Stimulated activated CD4-positive, alpha-beta T cell treated with anti-CD3 and anti-CD28 coated beads, Interleukin-2, amount 100 ng/mL, for 48 hours (primary cell): Measurements from ENCODE around the gene MOB1A.
"Not testable (repeated sequence)": the region's sequence is repeated elsewhere in the genome, so short reads cannot be mapped to it uniquely, and the experiment has no call there.

ENCODE experiments used
- DNase-seq, 2 donors: peaks; one replicate each; pipeline ENCODE4 v3.0.0-alpha.2; 2020

Gene MOB1A

GRCh38 chr2:74178211-74179062 lies at the start of gene MOB1A:
TSS of gene MOB1A (minus strand) at chr2:74178879. CDS start at chr2:74178674, 205 bp downstream.
- DNase-seq, result peak; percentile 95 to 97

- DNase-seq, result no peak
These were observed 49.0 kb upstream of the MOB1A start for GRCh38 chr2:74227646-74228045.

- no peak for DNase-seq
These were observed 48.1 kb upstream of the MOB1A start for GRCh38 chr2:74226648-74227213.

- no peak for DNase-seq
These were observed 47.2 kb upstream of the MOB1A start for GRCh38 chr2:74225698-74226459.

GRCh38 chr2:74223941-74224770 lies 45.5 kb upstream of the MOB1A start:
- no peak for DNase-seq

GRCh38 chr2:74222300-74222650 lies 43.6 kb upstream of the MOB1A start:
- no peak for DNase-seq

- DNase-seq, result no peak
These were observed 43.1 kb upstream of the MOB1A start for GRCh38 chr2:74221604-74222299.

- no peak for DNase-seq
These were observed 42.4 kb upstream of the MOB1A start for GRCh38 chr2:74221091-74221490.

GRCh38 chr2:74219846-74220486 lies 41.3 kb upstream of the MOB1A start:
- no peak for DNase-seq

GRCh38 chr2:74216642-74217041 lies 38.0 kb upstream of the MOB1A start:
- DNase-seq, result no peak

GRCh38 chr2:74215771-74216170 lies 37.1 kb upstream of the MOB1A start:
- DNase-seq, result not testable (repeated sequence)

GRCh38 chr2:74212702-74213410 lies 34.2 kb upstream of the MOB1A start:
- no peak for DNase-seq

GRCh38 chr2:74206180-74206688 lies 27.6 kb upstream of the MOB1A start:
- no peak for DNase-seq

GRCh38 chr2:74205596-74205995 lies 26.9 kb upstream of the MOB1A start:
- DNase-seq, result no peak

- no peak for DNase-seq
These were observed 26.4 kb upstream of the MOB1A start for GRCh38 chr2:74205113-74205512.

- no peak for DNase-seq
These were observed 25.8 kb upstream of the MOB1A start for GRCh38 chr2:74204436-74204835.

GRCh38 chr2:74201596-74201995 lies 22.9 kb upstream of the MOB1A start:
- no peak for DNase-seq

- no peak for DNase-seq
These were observed 22.5 kb upstream of the MOB1A start for GRCh38 chr2:74201196-74201595.

- no peak for DNase-seq
These were observed 21.2 kb upstream of the MOB1A start for GRCh38 chr2:74199871-74200305.

GRCh38 chr2:74199275-74199701 lies 20.6 kb upstream of the MOB1A start:
- no peak for DNase-seq
